Neural cell (in vitro differentiated cells): ENCODE measurements around the gene CXorf66. TPM values are rescaled to one million over a fixed set of nuclear protein-coding genes. Genes with fewer than 3 reads are reported as not detected.

Experiments used
- H2AFZ ChIP-seq: fragments of 200-600, 300-800 bp; sonication (generic), shearing (Covaris generic); 2 replicates; pipeline ENCODE4 v1.6.0; 2014; ENCODE audit warnings: low read depth, mild to moderate bottlenecking, antibody characterized with exemption, low read length, moderate library complexity
- H3F3A ChIP-seq: fragments of 200-600 bp; shearing (Covaris generic); 2 replicates; pipeline ENCODE4 v1.6.1; 2016; ENCODE audit warnings: mild to moderate bottlenecking, moderate library complexity, mixed read lengths, antibody characterized with exemption, low read length; ENCODE audit not compliant: insufficient read depth, poor library complexity, severe bottlenecking
- H3K27ac ChIP-seq: fragments of 200-600, 300-800 bp; sonication (generic), shearing (Covaris generic); 2 replicates; pipeline ENCODE4 v1.5.1; 2014; ENCODE audit warnings: mild to moderate bottlenecking, low read length, moderate library complexity
- H3K27me3 ChIP-seq: fragments of 300-800, 200-600 bp; sonication (generic), shearing (Covaris generic); 2 replicates; pipeline ENCODE4 v1.6.0; 2014; ENCODE audit warnings: mild to moderate bottlenecking, low read depth, low read length, moderate library complexity; ENCODE audit not compliant: insufficient read depth
- H3K36me3 ChIP-seq: fragments of 300-800, 200-600 bp; sonication (generic), shearing (Covaris generic); 2 replicates; pipeline ENCODE4 v1.5.1; 2014; ENCODE audit warnings: mild to moderate bottlenecking, antibody characterized with exemption, low read length, moderate library complexity; ENCODE audit not compliant: insufficient read depth
- H3K4me2 ChIP-seq: fragments of 300-800, 200-600 bp; sonication (generic), shearing (Covaris generic); 2 replicates; pipeline ENCODE4 v1.6.0; 2014; ENCODE audit warnings: mild to moderate bottlenecking, low read length
- H3K4me3 ChIP-seq: fragments of 300-800, 200-600 bp; sonication (generic), shearing (Covaris generic); 2 replicates; pipeline ENCODE4 v1.5.1; 2014; ENCODE audit warnings: mild to moderate bottlenecking, low read length, moderate library complexity
- H3K79me2 ChIP-seq: fragments of 200-600 bp; shearing (Covaris generic); replicated peaks from 2 replicates; pipeline ENCODE4 v1.6.0; 2014; ENCODE audit warnings: mild to moderate bottlenecking, low read length, moderate library complexity; ENCODE audit not compliant: insufficient read depth
- H3K9ac ChIP-seq: fragments of 300-800, 200-600 bp; sonication (generic), shearing (Covaris generic); 2 replicates; pipeline ENCODE4 v1.6.1; 2016; ENCODE audit warnings: mild to moderate bottlenecking, low read length, mixed read lengths
- H3K9me2 ChIP-seq: fragments of 200-600 bp; shearing (Covaris generic); 2 replicates; pipeline ENCODE4 v1.6.1; 2016; ENCODE audit warnings: mild to moderate bottlenecking, low read length, mixed read lengths; ENCODE audit not compliant: insufficient read depth
- H3K9me3 ChIP-seq: fragments of 200-600, 300-800 bp; sonication (generic), shearing (Covaris generic); 2 replicates; pipeline ENCODE4 v1.6.1; 2016; ENCODE audit warnings: mild to moderate bottlenecking, mixed run types, low read length, moderate library complexity, mixed read lengths
- H4K20me1 ChIP-seq: fragments of 200-600 bp; shearing (Covaris generic); 2 replicates; pipeline ENCODE4 v1.6.1; 2016; ENCODE audit warnings: mild to moderate bottlenecking, mixed run types; ENCODE audit not compliant: insufficient read depth
- CTCF ChIP-seq: fragments of 450-650 bp; IDR thresholded peaks from 2 replicates; pipeline ENCODE4 v1.5.1; 2014; ENCODE audit warnings: antibody characterized with exemption, mild to moderate bottlenecking, moderate library complexity; ENCODE audit not compliant: poor library complexity, severe bottlenecking
- EP300 ChIP-seq: fragments of 450-650 bp; conservative IDR thresholded peaks from 2 replicates; pipeline ENCODE4 v1.6.1; 2014; ENCODE audit warnings: antibody characterized with exemption, mild to moderate bottlenecking, moderate library complexity; ENCODE audit not compliant: poor library complexity, severe bottlenecking
- EZH2 ChIP-seq: fragments of 200-600, 300-800 bp; shearing (Covaris generic), sonication (generic); IDR thresholded peaks from 2 replicates; pipeline ENCODE4 v1.6.1; 2014; ENCODE audit warnings: antibody characterized with exemption, low read length, borderline replicate concordance, mild to moderate bottlenecking; ENCODE audit not compliant: insufficient read depth, poor library complexity, severe bottlenecking
- MXI1 ChIP-seq: fragments of 450-650 bp; conservative IDR thresholded peaks from 2 replicates; pipeline ENCODE4 v1.6.1; 2014; ENCODE audit warnings: antibody characterized with exemption, mild to moderate bottlenecking; ENCODE audit not compliant: poor library complexity, severe bottlenecking
- POLR2AphosphoS5 ChIP-seq: IDR thresholded peaks from 2 replicates; pipeline ENCODE4 v1.6.1; 2012
- RAD21 ChIP-seq: fragments of 450-650 bp; conservative IDR thresholded peaks from 2 replicates; pipeline ENCODE4 v1.6.1; 2014; ENCODE audit warnings: antibody characterized with exemption, mild to moderate bottlenecking, moderate library complexity
- REST ChIP-seq: IDR thresholded peaks from 2 replicates; pipeline ENCODE4 v1.6.1; 2012; ENCODE audit warnings: borderline replicate concordance
- SMC3 ChIP-seq: fragments of 450-650 bp; conservative IDR thresholded peaks from 2 replicates; pipeline ENCODE4 v1.6.1; 2014; ENCODE audit warnings: antibody characterized with exemption, mild to moderate bottlenecking, moderate library complexity; ENCODE audit not compliant: poor library complexity
- TAF1 ChIP-seq: IDR thresholded peaks from 2 replicates; pipeline ENCODE4 v1.6.1; 2012; ENCODE audit warnings: low read depth
- polyA plus RNA-seq: library from polyadenylated mRNA; depleted of rRNA; stranded (reverse); fragments of >200 nt; gene quantifications from 2 replicates; pipeline ENCODE4 v1.2.3, GENCODE V29; 2014

CXorf66 gene
- polyA plus RNA-seq, 1 donor from 2014 or later: not detected

- H3F3A ChIP-seq: no peaks in the 10 kb centered on the region
- no peak overlapping the region for H3K4me2 ChIP-seq
- H3K36me3 ChIP-seq: no peaks in the 10 kb centered on the region
- H3K9me3 ChIP-seq: no peaks in the 10 kb centered on the region
- H3K27me3 ChIP-seq: no peaks in the 10 kb centered on the region
- TF ChIP-seq CTCF (no peak), POLR2AphosphoS5 (no peak)
- no peak overlapping the region for H3K4me3 ChIP-seq
- no peak overlapping the region for H3K27ac ChIP-seq
- H3K9ac ChIP-seq: no peak overlapping the region
- no peaks in the 10 kb centered on the region for H3K79me2 ChIP-seq
- H2AFZ ChIP-seq: no peak overlapping the region
- no peaks in the 10 kb centered on the region for H4K20me1 ChIP-seq
- no peaks in the 10 kb centered on the region for H3K9me2 ChIP-seq
Observed at GRCh38 chrX:139969286-139969685, 4.0 kb upstream of the CXorf66 start.

- no peaks in the 10 kb centered on the region for H3F3A ChIP-seq
- H2AFZ ChIP-seq: no peak overlapping the region
- no peak overlapping the region for H3K9ac ChIP-seq
- H3K4me3 ChIP-seq: no peak overlapping the region
- H3K4me2 ChIP-seq: no peak overlapping the region
- H3K27me3 ChIP-seq: no peaks in the 10 kb centered on the region
- no peaks in the 10 kb centered on the region for H3K79me2 ChIP-seq
- TF ChIP-seq CTCF: no peak
- no peak for TF ChIP-seq EP300
- no peak for TF ChIP-seq EZH2
- no peak for TF ChIP-seq REST
- no peak for TF ChIP-seq TAF1
- no peak for TF ChIP-seq MXI1
- TF ChIP-seq RAD21: no peak
- TF ChIP-seq SMC3: no peak
- TF ChIP-seq POLR2AphosphoS5: no peak
- H3K9me2 ChIP-seq: no peaks in the 10 kb centered on the region
- no peaks in the 10 kb centered on the region for H3K9me3 ChIP-seq
- no peaks in the 10 kb centered on the region for H3K36me3 ChIP-seq
- no peak overlapping the region for H3K27ac ChIP-seq
- H4K20me1 ChIP-seq: no peaks in the 10 kb centered on the region
Observed at GRCh38 chrX:139967750-139968149, 2.4 kb upstream of the CXorf66 start.
